Fibroblast of lung (primary cell): ENCODE data around the gene MOCS3. TPM values are rescaled to one million over a fixed set of nuclear protein-coding genes. Genes with fewer than 3 reads are reported as not detected.

ENCODE experiments used
- DNase-seq, 2 donors: peaks; one replicate each; pipeline versions ENCODE4 v3.0.0 to v3.0.0-alpha.2; 2010; ENCODE audit warnings: low read depth in 2 of 2
- H2AFZ ChIP-seq: 2 replicates; pipeline ENCODE4 v1.5.1; 2012; ENCODE audit warnings: low read length, control low read depth, inconsistent platforms
- H3K27ac ChIP-seq: 2 replicates; pipeline ENCODE4 v1.5.1; 2011; ENCODE audit warnings: low read length, control low read depth; ENCODE audit not compliant: insufficient read depth
- H3K27me3 ChIP-seq: 2 replicates; pipeline ENCODE4 v1.5.1; 2011; ENCODE audit warnings: mild to moderate bottlenecking, low read length; ENCODE audit not compliant: control insufficient read depth, insufficient read depth
- H3K36me3 ChIP-seq: 2 replicates; pipeline ENCODE4 v1.5.1; 2011; ENCODE audit warnings: low read length; ENCODE audit not compliant: control insufficient read depth, insufficient read depth
- H3K4me1 ChIP-seq: 2 replicates; pipeline ENCODE4 v1.5.1; 2011; ENCODE audit warnings: low read length; ENCODE audit not compliant: control insufficient read depth, insufficient read depth; ENCODE audit errors: extremely low read depth
- H3K4me2 ChIP-seq: 2 replicates; pipeline ENCODE4 v1.5.1; 2011; ENCODE audit warnings: low read length, control low read depth; ENCODE audit not compliant: insufficient read depth; ENCODE audit errors: extremely low read depth
- H3K4me3 ChIP-seq, 4 experiments: fragments of 200-600 bp in 1 of 4; sonication (generic) in 1 of 4; replicated peaks in 1 of 4; 2 replicates each; pipeline ENCODE4 v1.5.1; 2011 to 2016; ENCODE audit warnings: low read length in 4 of 4, low read depth in 3 of 4, mild to moderate bottlenecking in 3 of 4, control low read depth in 2 of 4, inconsistent platforms in 1 of 4, mixed read lengths in 1 of 4; ENCODE audit not compliant: insufficient read depth in 1 of 4; ENCODE audit errors: control extremely low read depth in 1 of 4
- H3K79me2 ChIP-seq: 2 replicates; pipeline ENCODE4 v1.5.1; 2012; ENCODE audit warnings: mild to moderate bottlenecking, low read length, inconsistent platforms; ENCODE audit not compliant: control insufficient read depth, insufficient read depth
- H3K9ac ChIP-seq: 2 replicates; pipeline ENCODE4 v1.5.1; 2011; ENCODE audit warnings: mild to moderate bottlenecking, low read length, control low read depth; ENCODE audit not compliant: insufficient read depth
- H3K9me3 ChIP-seq: 2 replicates; pipeline ENCODE4 v1.5.1; 2012; ENCODE audit warnings: low read depth, low read length; ENCODE audit not compliant: control insufficient read depth, insufficient read depth
- H4K20me1 ChIP-seq: 2 replicates; pipeline ENCODE4 v1.5.1; 2011; ENCODE audit warnings: low read length; ENCODE audit not compliant: control insufficient read depth, insufficient read depth; ENCODE audit errors: extremely low read depth
- EZH2 ChIP-seq: IDR thresholded peaks from 2 replicates; pipeline ENCODE4 v1.5.1; 2012; ENCODE audit warnings: low read length, control low read depth, mild to moderate bottlenecking; ENCODE audit errors: missing control alignments
- polyA plus RNA-seq, 2 donors: library from polyadenylated mRNA; depleted of rRNA in 1 of 2; stranded (reverse) in 1 of 2; unstranded in 1 of 2; fragments of >200 nt; gene quantifications; 2 replicates each; pipeline ENCODE4 v1.2.1, GENCODE V29; 2011 to 2012; ENCODE audit warnings: missing spikeins in 1 of 2
- total RNA-seq: library from RNA; depleted of rRNA; stranded (reverse); fragments of >200 nt; gene quantifications from 2 replicates; pipeline ENCODE4 v1.2.1, GENCODE V29; 2014
- TF ChIP-seq, protein P1 (sequence below), 2 donors: IDR thresholded peaks in 1 of 2; conservative IDR thresholded peaks in 1 of 2; 1 replicate in 1 of 2; 2 replicates in 1 of 2; pipeline ENCODE4 v1.5.1; 2011 to 2012; ENCODE audit warnings: low read length in 2 of 2, control low read depth in 1 of 2, inconsistent platforms in 1 of 2, low read depth in 1 of 2, mild to moderate bottlenecking in 1 of 2

Gene MOCS3
- total and polyA plus RNA-seq, 2 donors (not counting 1 experiment from before 2014, with no cell fraction given), result 3.7 to 10.1 TPM

DNA sequence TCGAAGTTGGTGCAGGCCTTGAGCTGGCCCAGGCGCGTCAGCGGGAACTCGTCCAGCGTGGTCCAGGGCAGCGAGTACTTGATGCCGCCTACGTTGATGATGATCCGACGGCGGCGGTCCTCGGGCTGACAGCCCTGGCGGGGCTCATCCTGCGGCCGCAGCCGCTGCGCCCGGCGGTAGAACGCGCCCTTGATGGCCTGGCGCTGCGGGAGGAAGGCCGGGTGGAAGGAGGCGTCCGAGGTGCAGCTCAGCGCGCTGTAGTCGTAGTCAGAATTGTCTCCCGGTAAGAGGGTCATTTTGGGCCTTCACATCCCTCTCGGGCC lies 51.4 kb downstream of the MOCS3 start:
- H2AFZ ChIP-seq, result no peak overlapping the region
- no peaks in the 10 kb centered on the region for H4K20me1 ChIP-seq
- H3K4me2 ChIP-seq, result no peak overlapping the region
- DNase-seq, result no peak
- H3K9me3 ChIP-seq, result no peaks in the 10 kb centered on the region
- no peaks in the 10 kb centered on the region for H3K27me3 ChIP-seq
- H3K9ac ChIP-seq, result no peak overlapping the region
- H3K4me1 ChIP-seq, result no peaks in the 10 kb centered on the region
- no peaks in the 10 kb centered on the region for H3K36me3 ChIP-seq
- no peak overlapping the region for H3K27ac ChIP-seq
- TF ChIP-seq, protein P1, sequence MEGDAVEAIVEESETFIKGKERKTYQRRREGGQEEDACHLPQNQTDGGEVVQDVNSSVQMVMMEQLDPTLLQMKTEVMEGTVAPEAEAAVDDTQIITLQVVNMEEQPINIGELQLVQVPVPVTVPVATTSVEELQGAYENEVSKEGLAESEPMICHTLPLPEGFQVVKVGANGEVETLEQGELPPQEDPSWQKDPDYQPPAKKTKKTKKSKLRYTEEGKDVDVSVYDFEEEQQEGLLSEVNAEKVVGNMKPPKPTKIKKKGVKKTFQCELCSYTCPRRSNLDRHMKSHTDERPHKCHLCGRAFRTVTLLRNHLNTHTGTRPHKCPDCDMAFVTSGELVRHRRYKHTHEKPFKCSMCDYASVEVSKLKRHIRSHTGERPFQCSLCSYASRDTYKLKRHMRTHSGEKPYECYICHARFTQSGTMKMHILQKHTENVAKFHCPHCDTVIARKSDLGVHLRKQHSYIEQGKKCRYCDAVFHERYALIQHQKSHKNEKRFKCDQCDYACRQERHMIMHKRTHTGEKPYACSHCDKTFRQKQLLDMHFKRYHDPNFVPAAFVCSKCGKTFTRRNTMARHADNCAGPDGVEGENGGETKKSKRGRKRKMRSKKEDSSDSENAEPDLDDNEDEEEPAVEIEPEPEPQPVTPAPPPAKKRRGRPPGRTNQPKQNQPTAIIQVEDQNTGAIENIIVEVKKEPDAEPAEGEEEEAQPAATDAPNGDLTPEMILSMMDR (conservative IDR thresholded peaks at IDR 0.05 in 1 of 2, IDR thresholded peaks at IDR 0.05 in 1 of 2; ENCODE audit: low read depth in 1 of 2, low read length in 2 of 2), result no peak
- no peak for TF ChIP-seq EZH2
- H3K79me2 ChIP-seq, result no peaks in the 10 kb centered on the region
- H3K4me3 ChIP-seq, result no peak overlapping the region

DNA sequence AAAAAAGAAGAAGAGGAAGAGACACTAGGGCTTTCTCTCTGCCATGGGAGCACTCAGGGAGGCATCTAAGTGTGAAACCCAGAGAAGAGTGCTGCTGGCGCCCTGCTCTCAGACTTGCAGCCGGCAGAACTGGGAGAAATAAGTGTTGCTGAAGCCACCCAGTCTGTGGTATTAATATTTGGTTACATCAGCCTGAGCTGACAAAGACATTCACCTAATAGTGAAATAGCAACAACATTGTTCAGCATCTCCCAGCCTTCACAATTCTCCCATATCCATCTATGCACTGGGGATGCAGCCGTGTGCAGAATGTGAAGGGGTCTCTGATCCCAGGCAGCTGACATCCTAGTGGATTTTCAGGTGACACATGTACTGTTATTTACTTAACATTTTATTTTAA lies 52.3 kb downstream of the MOCS3 start:
- no peak overlapping the region for H2AFZ ChIP-seq
- H3K36me3 ChIP-seq, result no peaks in the 10 kb centered on the region
- H3K27me3 ChIP-seq, result no peaks in the 10 kb centered on the region
- DNase-seq, result no peak
- TF ChIP-seq EZH2, result no peak
- TF ChIP-seq, protein P1 (conservative IDR thresholded peaks at IDR 0.05 in 1 of 2, IDR thresholded peaks at IDR 0.05 in 1 of 2; ENCODE audit: low read depth in 1 of 2, low read length in 2 of 2), result no peak
- H3K79me2 ChIP-seq, result no peaks in the 10 kb centered on the region
- H4K20me1 ChIP-seq, result no peaks in the 10 kb centered on the region
- no peaks in the 10 kb centered on the region for H3K9me3 ChIP-seq
- no peak overlapping the region for H3K9ac ChIP-seq
- no peaks in the 10 kb centered on the region for H3K4me1 ChIP-seq
- H3K4me3 ChIP-seq, result no peak overlapping the region
- H3K27ac ChIP-seq, result no peak overlapping the region
- H3K4me2 ChIP-seq, result no peak overlapping the region

DNA sequence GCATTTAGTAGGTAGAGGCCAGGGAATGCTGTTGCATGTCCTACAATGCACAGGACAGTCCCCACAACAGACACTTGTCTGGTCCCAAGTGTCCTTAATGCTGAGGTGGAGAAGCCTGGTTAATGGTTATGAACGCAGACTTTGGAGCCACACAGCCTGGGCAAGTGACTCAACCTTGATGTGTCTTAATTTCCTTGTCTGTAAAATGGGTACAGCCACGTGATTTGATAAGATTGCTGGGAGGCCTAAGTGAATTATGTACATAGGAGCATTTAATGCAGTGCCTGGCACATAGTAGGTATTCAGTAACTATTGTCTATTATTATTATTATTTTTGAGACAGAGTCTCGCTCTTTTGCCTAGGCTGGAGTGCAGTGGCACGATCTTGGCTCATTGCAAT lies 52.9 kb downstream of the MOCS3 start:
- H3K4me3 ChIP-seq, result no peak overlapping the region
- no peak for TF ChIP-seq EZH2
- TF ChIP-seq, protein P1 (conservative IDR thresholded peaks at IDR 0.05 in 1 of 2, IDR thresholded peaks at IDR 0.05 in 1 of 2; ENCODE audit: low read depth in 1 of 2, low read length in 2 of 2), result no peak
- no peaks in the 10 kb centered on the region for H3K36me3 ChIP-seq
- no peaks in the 10 kb centered on the region for H3K9me3 ChIP-seq
- H3K9ac ChIP-seq, result no peak overlapping the region
- no peak overlapping the region for H3K27ac ChIP-seq
- no peak overlapping the region for H2AFZ ChIP-seq
- no peaks in the 10 kb centered on the region for H3K27me3 ChIP-seq
- no peaks in the 10 kb centered on the region for H3K4me1 ChIP-seq
- H3K4me2 ChIP-seq, result no peak overlapping the region
- H3K79me2 ChIP-seq, result no peaks in the 10 kb centered on the region
- H4K20me1 ChIP-seq, result no peaks in the 10 kb centered on the region
- no peak for DNase-seq
